Kidney (tissue), 14 donors: ENCODE data around the gene COPE. TPM values are rescaled to one million over a fixed set of nuclear protein-coding genes. Genes with fewer than 3 reads are reported as not detected.

ENCODE experiments used
- DNase-seq, 5 donors: peaks; one replicate each; pipeline ENCODE4 v3.0.0-alpha.2; 2013 to 2020
- FAIRE-seq: peaks from 2 replicates; lab custom pipeline; 2012; peaks lifted over from hg19 to GRCh38; lab: Jason Lieb, UNC
- H3K27ac ChIP-seq, 2 donors: one replicate each; pipeline ENCODE4 v1.7.0; 2013; ENCODE audit warnings: low read depth in 2 of 2, low read length in 2 of 2, inconsistent platforms in 1 of 2
- H3K27me3 ChIP-seq: one replicate; pipeline ENCODE4 v1.7.1; 2013; ENCODE audit warnings: low read length, inconsistent platforms; ENCODE audit not compliant: control insufficient read depth, insufficient read depth
- H3K36me3 ChIP-seq, 3 donors: one replicate each; pipeline versions ENCODE4 v1.7.0 to v1.7.1; 2013; ENCODE audit warnings: low read length in 3 of 3, control low read depth in 1 of 3, inconsistent platforms in 1 of 3; ENCODE audit not compliant: insufficient read depth in 3 of 3, control insufficient read depth in 2 of 3
- H3K4me1 ChIP-seq, 3 donors: one replicate each; pipeline versions ENCODE4 v1.7.0 to v1.7.1; 2013; ENCODE audit warnings: low read length in 3 of 3, inconsistent platforms in 1 of 3, low read depth in 1 of 3; ENCODE audit not compliant: control insufficient read depth in 2 of 3, insufficient read depth in 2 of 3
- H3K4me3 ChIP-seq, 3 donors: one replicate each; pipeline versions ENCODE4 v1.7.0 to v1.8.1; 2013; ENCODE audit warnings: low read length in 3 of 3, control low read depth in 1 of 3, inconsistent platforms in 1 of 3
- H3K9ac ChIP-seq, 3 donors: one replicate each; pipeline versions ENCODE4 v1.7.0 to v1.7.1; 2013; ENCODE audit warnings: low read length in 3 of 3, control low read depth in 1 of 3, inconsistent platforms in 1 of 3
- H3K9me3 ChIP-seq, 3 donors: one replicate each; pipeline versions ENCODE4 v1.7.0 to v1.7.1; 2013; ENCODE audit warnings: low read length in 3 of 3, control low read depth in 1 of 3, inconsistent platforms in 1 of 3; ENCODE audit not compliant: control insufficient read depth in 2 of 3, insufficient read depth in 1 of 3
- intact Hi-C: fragments of 100-400 bp; cut with DNase I; formaldehyde crosslinking; loops from one replicate; pipeline ENCODE4 v1.11.1; 2022
- polyA plus RNA-seq: library from polyadenylated mRNA; stranded (reverse); fragments of 350-450 nt; fragmentation: Illumina TruSeq; extraction: RNeasy Lipid Tissue Mini Kit (QIAGEN cat#74804); gene quantifications from one replicate; pipeline ENCODE4 v1.2.3, GENCODE V29; 2014; ENCODE audit warnings: low read depth, low replicate concordance; ENCODE audit not compliant: insufficient read depth
- total RNA-seq: library from RNA; stranded (reverse); fragmentation: NEBNext Ultra II Directional; extraction: Animal tissue kit (Norgen Biotek cat#: 25700); gene quantifications from one replicate; pipeline ENCODE4 v1.2.1, GENCODE V29; 2021
- TF ChIP-seq, protein P1 (sequence below): IDR thresholded peaks from 3 replicates; pipeline ENCODE4 v1.5.1; 2012; ENCODE audit warnings: mild to moderate bottlenecking, moderate library complexity, borderline replicate concordance; ENCODE audit not compliant: insufficient read depth; ENCODE audit errors: extremely low read depth
- donor health status: control.
- donor health status: control.
- donor health status: control.
- donor health status: control.
- donor health status: control.
- donor health status: DM: yes; HTN: yes; CAD: no.
- donor health status: Normal renal cell carcinoma (clear cell type).

Gene COPE
- total and polyA plus RNA-seq, 2 donors from 2014 or later, result 166 to 263 TPM

DNA sequence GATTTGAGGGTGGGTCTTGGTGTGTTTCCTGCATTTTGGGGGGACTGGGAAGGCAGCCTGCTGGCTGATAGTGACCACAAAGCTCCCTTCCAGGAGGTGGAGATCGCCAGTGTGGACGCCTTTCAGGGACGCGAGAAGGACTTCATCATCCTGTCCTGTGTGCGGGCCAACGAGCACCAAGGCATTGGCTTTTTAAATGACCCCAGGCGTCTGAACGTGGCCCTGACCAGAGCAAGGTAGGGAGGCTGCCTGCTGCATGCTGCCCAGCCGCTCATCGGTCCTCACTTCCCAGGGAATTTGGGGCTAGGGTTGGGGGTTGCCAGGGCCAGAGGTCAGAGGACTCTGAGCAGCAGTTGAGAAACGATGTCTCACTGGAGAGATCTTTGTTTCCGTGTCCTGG is 57.3 kb downstream of the COPE start:
- Histone ChIP-seq H3K9ac (no peak overlapping the region), H3K27ac (no peak overlapping the region), H3K9me3 (no peaks in the 10 kb centered on the region), H3K36me3 (peaks cover 7 to 84% (median 31%) of the 10 kb centered on the region in 3 donors), H3K4me3 (no peak overlapping the region), H3K4me1 (no peaks in the 10 kb centered on the region), H3K27me3 (no peaks in the 10 kb centered on the region)
- intact Hi-C loops, result no loop called here
- TF ChIP-seq, protein P1, sequence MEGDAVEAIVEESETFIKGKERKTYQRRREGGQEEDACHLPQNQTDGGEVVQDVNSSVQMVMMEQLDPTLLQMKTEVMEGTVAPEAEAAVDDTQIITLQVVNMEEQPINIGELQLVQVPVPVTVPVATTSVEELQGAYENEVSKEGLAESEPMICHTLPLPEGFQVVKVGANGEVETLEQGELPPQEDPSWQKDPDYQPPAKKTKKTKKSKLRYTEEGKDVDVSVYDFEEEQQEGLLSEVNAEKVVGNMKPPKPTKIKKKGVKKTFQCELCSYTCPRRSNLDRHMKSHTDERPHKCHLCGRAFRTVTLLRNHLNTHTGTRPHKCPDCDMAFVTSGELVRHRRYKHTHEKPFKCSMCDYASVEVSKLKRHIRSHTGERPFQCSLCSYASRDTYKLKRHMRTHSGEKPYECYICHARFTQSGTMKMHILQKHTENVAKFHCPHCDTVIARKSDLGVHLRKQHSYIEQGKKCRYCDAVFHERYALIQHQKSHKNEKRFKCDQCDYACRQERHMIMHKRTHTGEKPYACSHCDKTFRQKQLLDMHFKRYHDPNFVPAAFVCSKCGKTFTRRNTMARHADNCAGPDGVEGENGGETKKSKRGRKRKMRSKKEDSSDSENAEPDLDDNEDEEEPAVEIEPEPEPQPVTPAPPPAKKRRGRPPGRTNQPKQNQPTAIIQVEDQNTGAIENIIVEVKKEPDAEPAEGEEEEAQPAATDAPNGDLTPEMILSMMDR, result no peak
- FAIRE-seq (no peak), DNase-seq (no peak)

- no peak overlapping the region for H3K9ac ChIP-seq
- no peak for FAIRE-seq
- no peak overlapping the region for H3K27ac ChIP-seq
- intact Hi-C loops, result no loop called here
- DNase-seq, result no peak
- H3K4me1 ChIP-seq, result no peaks in the 10 kb centered on the region
- TF ChIP-seq, protein P1, result no peak
- no peaks in the 10 kb centered on the region for H3K9me3 ChIP-seq
- no peaks in the 10 kb centered on the region for H3K27me3 ChIP-seq
- no peak overlapping the region for H3K4me3 ChIP-seq
- H3K36me3 ChIP-seq, result peaks cover 7 to 87% (median 36%) of the 10 kb centered on the region in 3 donors
These were observed 58.0 kb downstream of the COPE start for GRCh38 chr19:18861235-18861634.

DNA sequence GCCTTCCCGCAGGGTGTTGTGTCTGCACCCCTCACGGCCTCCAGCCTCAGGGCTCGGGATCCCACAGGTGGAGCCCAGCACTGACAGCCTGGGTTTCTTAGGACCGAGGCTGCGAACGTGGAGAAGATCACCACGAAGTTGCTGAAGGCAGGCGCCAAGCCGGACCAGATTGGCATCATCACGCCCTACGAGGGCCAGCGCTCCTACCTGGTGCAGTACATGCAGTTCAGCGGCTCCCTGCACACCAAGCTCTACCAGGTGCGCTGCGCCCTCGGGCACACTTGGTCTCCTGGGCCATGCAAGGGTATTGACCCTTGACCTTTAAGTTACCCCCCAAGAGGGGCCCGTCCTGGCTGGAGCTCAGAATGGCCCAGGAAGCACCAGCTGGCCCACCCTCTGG is 58.5 kb downstream of the COPE start:
- H3K4me3 ChIP-seq, result no peak overlapping the region
- DNase-seq (no peak), FAIRE-seq (no peak)
- H3K4me1 ChIP-seq, result peaks cover 0 to 2% (median 0%) of the 10 kb centered on the region in 3 donors
- peaks cover 7 to 87% (median 41%) of the 10 kb centered on the region in 3 donors for H3K36me3 ChIP-seq
- no peak overlapping the region for H3K9ac ChIP-seq
- TF ChIP-seq, protein P1, result no peak
- H3K27ac ChIP-seq, result no peak overlapping the region
- no peaks in the 10 kb centered on the region for H3K27me3 ChIP-seq
- intact Hi-C loops, result no loop called here
- H3K9me3 ChIP-seq, result no peaks in the 10 kb centered on the region

DNA sequence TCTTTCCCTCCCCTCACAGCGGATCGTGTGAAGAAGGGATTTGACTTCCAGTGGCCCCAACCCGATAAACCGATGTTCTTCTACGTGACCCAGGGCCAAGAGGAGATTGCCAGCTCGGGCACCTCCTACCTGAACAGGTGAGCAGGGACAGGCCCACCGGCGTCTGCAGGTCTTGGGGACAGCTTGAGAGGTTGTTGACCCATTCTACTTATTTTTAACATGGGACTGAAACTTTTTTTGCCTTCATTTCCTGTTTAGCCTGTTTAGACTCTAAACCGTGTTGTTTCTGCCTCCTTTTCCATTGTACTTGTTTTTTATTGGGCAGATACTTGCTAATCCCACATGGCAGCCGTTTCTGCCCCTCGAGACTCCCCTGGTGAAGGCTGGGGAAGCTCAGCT is 58.9 kb downstream of the COPE start:
- H3K9me3 ChIP-seq, result no peaks in the 10 kb centered on the region
- no peak overlapping the region for H3K27ac ChIP-seq
- no peak overlapping the region for H3K4me3 ChIP-seq
- FAIRE-seq, result no peak
- H3K4me1 ChIP-seq, result peaks cover 0 to 2% (median 0%) of the 10 kb centered on the region in 3 donors
- H3K27me3 ChIP-seq, result no peaks in the 10 kb centered on the region
- no peak overlapping the region for H3K9ac ChIP-seq
- intact Hi-C loops, result no loop called here
- H3K36me3 ChIP-seq, result peaks cover 7 to 87% (median 43%) of the 10 kb centered on the region in 3 donors
- TF ChIP-seq, protein P1, result no peak
- DNase-seq, result no peak
